K562 (cell line): ENCODE measurements around the gene RABGAP1L. TPM values are rescaled to one million over a fixed set of nuclear protein-coding genes. Genes with fewer than 3 reads are reported as not detected.
A peak's percentile ranks its signal among the peaks of the same experiment; 100 is the strongest.

Experiments
- ATAC-seq: fragments of 200-7000 bp; cut with Tn5 transposase; 3 replicates; pipeline ENCODE4 v1.9.1; 2020; ENCODE audit warnings: moderate library complexity
- BruUV-seq: library from RNA; stranded (reverse); fragments of 400-500 nt; replicated peaks from 2 replicates; lab custom pipeline; 2021; lab: Mats Ljungman, UMichigan
- CTCF ChIA-PET: fragments of 300-600 bp; formaldehyde crosslinking; extraction: SDS; loops from one replicate; lab custom pipeline; 2021; ENCODE audit warnings: low intra/inter-chr PET ratio; lab: Yijun Ruan, JAX
- POLR2A ChIA-PET: fragments of 300-600, 350-650 bp; sonication (Branson Sonifier 250); formaldehyde crosslinking; extraction: SDS; loops from one replicate; lab custom pipeline; 2021; ENCODE audit warnings: antibody characterized with exemption, inconsistent platforms; lab: Yijun Ruan, JAX
- DNase-seq, 4 experiments: peaks; one replicate each; pipeline versions ENCODE4 v3.0.0 to v3.0.0-alpha.2; 2011 to 2018; ENCODE audit warnings: low spot score in 3 of 4, mixed read lengths in 3 of 4; ENCODE audit errors: extremely low read depth in 1 of 4
- FAIRE-seq: peaks from 2 replicates; lab custom pipeline; 2011; peaks lifted over from hg19 to GRCh38; lab: Jason Lieb, UNC
- H2AFZ ChIP-seq: 2 replicates; pipeline ENCODE4 v1.6.0; 2011; ENCODE audit warnings: low read depth, low read length, control low read depth, inconsistent platforms
- H3K27ac ChIP-seq: fragments of 200-600 bp; 3 replicates; pipeline ENCODE4 v1.8.0; 2011; ENCODE audit warnings: low read depth, mild to moderate bottlenecking, control low read depth, inconsistent platforms, low read length, moderate library complexity, mixed read lengths; ENCODE audit errors: extremely low read depth
- H3K27me3 ChIP-seq, 2 experiments: fragments of 300-600 bp in 1 of 2; 2 replicates in 1 of 2; 3 replicates in 1 of 2; pipeline versions ENCODE4 v1.6.0 to v1.8.0; 2011; ENCODE audit warnings: inconsistent platforms in 2 of 2, low read length in 2 of 2, mild to moderate bottlenecking in 1 of 2, mixed read lengths in 1 of 2, moderate library complexity in 1 of 2; ENCODE audit not compliant: control insufficient read depth in 2 of 2, insufficient read depth in 2 of 2
- H3K36me3 ChIP-seq: fragments of 300-600 bp; 3 replicates; pipeline ENCODE4 v1.8.0; 2011; ENCODE audit warnings: mild to moderate bottlenecking, low read length, inconsistent platforms; ENCODE audit not compliant: control insufficient read depth, insufficient read depth
- H3K4me1 ChIP-seq, 2 experiments: fragments of 200-600 bp in 1 of 2; replicated peaks in 1 of 2; 2 replicates in 1 of 2; 3 replicates in 1 of 2; pipeline versions ENCODE4 v1.5.1 to v1.8.0; 2011; ENCODE audit warnings: inconsistent platforms in 2 of 2, low read length in 2 of 2, mild to moderate bottlenecking in 1 of 2, mixed read lengths in 1 of 2, moderate library complexity in 1 of 2; ENCODE audit not compliant: control insufficient read depth in 2 of 2, insufficient read depth in 2 of 2
- H3K4me2 ChIP-seq: 2 replicates; pipeline ENCODE4 v1.6.1; 2011; ENCODE audit warnings: low read length, control low read depth, inconsistent platforms, mixed read lengths; ENCODE audit not compliant: insufficient read depth
- H3K4me3 ChIP-seq: fragments of 200-600 bp; sonication (generic), shearing (Covaris generic); 2 replicates; pipeline ENCODE4 v1.5.1; 2016; ENCODE audit warnings: control low read depth, inconsistent platforms
- H3K79me2 ChIP-seq: fragments of 200-600 bp; 3 replicates; pipeline ENCODE4 v1.8.0; 2011; ENCODE audit warnings: low read length, inconsistent platforms; ENCODE audit not compliant: control insufficient read depth, insufficient read depth
- H3K9ac ChIP-seq, 2 experiments: 2 replicates each; pipeline versions ENCODE4 v1.6.0 to v1.6.1; 2011; ENCODE audit warnings: low read depth in 2 of 2, low read length in 2 of 2, control low read depth in 1 of 2, inconsistent platforms in 1 of 2, mild to moderate bottlenecking in 1 of 2, mixed read lengths in 1 of 2; ENCODE audit not compliant: insufficient read depth in 1 of 2
- H3K9me1 ChIP-seq: one replicate; pipeline ENCODE4 v1.6.0; 2011; ENCODE audit warnings: inconsistent platforms, mild to moderate bottlenecking, low read length, moderate library complexity; ENCODE audit not compliant: control insufficient read depth, insufficient read depth
- H3K9me3 ChIP-seq: replicated peaks from 2 replicates; pipeline ENCODE4 v1.5.1; 2011; ENCODE audit warnings: low read depth, low read length, inconsistent platforms; ENCODE audit not compliant: control insufficient read depth, insufficient read depth
- H4K20me1 ChIP-seq: replicated peaks from 2 replicates; pipeline ENCODE4 v1.6.1; 2011; ENCODE audit warnings: low read length, inconsistent platforms, mixed read lengths; ENCODE audit not compliant: control insufficient read depth, insufficient read depth
- CSDE1 ChIP-seq, 2 experiments: fragments of 450-650 bp; IDR thresholded peaks; 2 replicates each; pipeline ENCODE4 v1.6.1; 2016; ENCODE audit warnings: mild to moderate bottlenecking in 1 of 2
- ELF2 ChIP-seq: fragments of 250-450 bp; sonication (Bioruptor Pico); IDR thresholded peaks from 2 replicates; pipeline ENCODE4 v1.5.0; 2021; ENCODE audit warnings: mild to moderate bottlenecking
- FOXJ2 ChIP-seq: fragments of 200-800 bp; sonication (Bioruptor generic); IDR thresholded peaks from 2 replicates; pipeline ENCODE4 v1.6.1; 2016; ENCODE audit warnings: missing genetic modification characterization, missing compliant biosample characterization
- KLF13 ChIP-seq: fragments of 450-650 bp; IDR thresholded peaks from 2 replicates; pipeline ENCODE4 v1.6.1; 2016; ENCODE audit warnings: missing genetic modification characterization, low read depth, mild to moderate bottlenecking, missing compliant biosample characterization, moderate library complexity, borderline replicate concordance
- MEF2D ChIP-seq: conservative IDR thresholded peaks from 2 replicates; pipeline ENCODE4 v1.6.1; 2016; ENCODE audit warnings: low read depth, missing genetic modification characterization, missing compliant biosample characterization
- NFIC ChIP-seq: fragments of 450-650 bp; IDR thresholded peaks from 2 replicates; pipeline ENCODE4 v1.6.1; 2017; ENCODE audit warnings: mild to moderate bottlenecking, inconsistent platforms
- NFIX ChIP-seq: fragments of 250-450 bp; sonication (Bioruptor Pico); IDR thresholded peaks from 2 replicates; pipeline ENCODE4 v1.4.0; 2020; ENCODE audit warnings: low read depth, mild to moderate bottlenecking, moderate library complexity
- TAF9B ChIP-seq: fragments of 450-650 bp; IDR thresholded peaks from 2 replicates; pipeline ENCODE4 v1.6.1; 2018; ENCODE audit warnings: mild to moderate bottlenecking; ENCODE audit not compliant: partially characterized antibody
- ZNF584 ChIP-seq: fragments of 200-800 bp; sonication (Bioruptor generic); IDR thresholded peaks from 2 replicates; pipeline ENCODE4 v1.6.1; 2016; ENCODE audit warnings: low read depth, mild to moderate bottlenecking, missing genetic modification characterization, missing compliant biosample characterization
- WGBS: fragments of 100-300 bp; shearing (Covaris generic); methylation state at CpG from one replicate; pipeline ENCODE4 v1.1.6; 2016; ENCODE audit warnings: low coverage, mixed read lengths; ENCODE audit not compliant: insufficient coverage; ENCODE audit errors: missing lambda C conversion rate; 5-methylcytosine and 5-hydroxymethylcytosine counted together
- in situ Hi-C: fragments of 300-500 bp; cut with MboI; formaldehyde crosslinking; loops from 4 replicates; pipeline ENCODE4 v1.15.0; 2018; ENCODE audit warnings: inconsistent platforms, mixed read lengths
- intact Hi-C: fragments of 100-400 bp; cut with micrococcal nuclease; formaldehyde crosslinking; loops from 2 replicates; pipeline ENCODE4 v1.14.2; 2022
- polyA plus RNA-seq, 8 experiments: library from polyadenylated mRNA; depleted of rRNA in 4 of 8; stranded (reverse) in 5 of 8; unstranded in 3 of 8; fragments of >200 nt; fragmentation: Nextera tagmentation in 2 of 8; fragmentation: Illumina TruSeq in 1 of 8; extraction: Ambion mirVana in 2 of 8; extraction: Trizol in 1 of 8; gene quantifications; 2 replicates each; pipeline versions ENCODE4 v1.2.1 to v1.2.3, GENCODE V29; 2011 to 2014; ENCODE audit warnings: inconsistent platforms in 1 of 8, missing spikeins in 1 of 8
- total RNA-seq, 7 experiments: library from RNA; depleted of rRNA in 6 of 7; stranded (reverse); fragments of >200 nt in 6 of 7; fragmentation: Illumina TruSeq in 2 of 7; extraction: Trizol in 2 of 7; gene quantifications; 2 replicates each; pipeline versions ENCODE4 v1.2.1 to v1.2.3, GENCODE V29; 2011 to 2021; ENCODE audit warnings: low replicate concordance in 1 of 7

The RABGAP1L gene
- total and polyA plus RNA-seq, 9 of the 15 experiments (the other 6 are each of a cell fraction or from before 2014, with no cell fraction given), result 16.5 to 44.9 (median 26.7) TPM

GRCh38 chr1:174954671-174955669 lies 795.6 kb downstream of the RABGAP1L start:
- H3K27ac ChIP-seq, result peak overlapping the region; percentile 27; the same call in 1 of the 3 replicates
- BruUV-seq, result no TSS peak
- H4K20me1 ChIP-seq, result no peaks in the 10 kb centered on the region
- no peaks in the 10 kb centered on the region for H3K79me2 ChIP-seq
- peak; percentile 91 for TF ChIP-seq NFIC
- no peak for TF ChIP-seq KLF13
- TF ChIP-seq ELF2 (CRISPR knock-in tag), result 0 out of 2 replicates have a peak, but pooled peaks have one; percentile 20
- TF ChIP-seq MEF2D (tag), result peak; percentile 58; the same call in 1 of the 2 replicates
- TF ChIP-seq ZNF584 (CRISPR knock-in tag), result no peak
- TF ChIP-seq TAF9B, result no peak
- TF ChIP-seq FOXJ2 (tag), result peak; percentile 50; the same call in 1 of the 2 replicates
- peak; percentile 69 for TF ChIP-seq NFIX (CRISPR knock-in tag)
- no peak for TF ChIP-seq CSDE1 (IDR thresholded peaks at IDR 0.05)
- no peak for DNase-seq
- in situ Hi-C loops, result no loop called here
- FAIRE-seq, result no peak
- no peaks in the 10 kb centered on the region for H3K36me3 ChIP-seq
- peak; percentile 46 for ATAC-seq
- ChIA-PET POLR2A (interaction anchor here (0.7 to 2.7 kb wide), 7 partner anchors 9 to 172 kb away, joined by 3 to 12 read pairs (median 4); no protein-coding TSS in a partner anchor), CTCF (no interaction called here)
- intact Hi-C loops, result no loop called here
- peaks cover 0 to 25% of the 10 kb centered on the region in 2 experiments; a peak in 3 of 5 replicates for H3K4me1 ChIP-seq
- H3K4me3 ChIP-seq, result no peak overlapping the region
- H3K4me2 ChIP-seq, result no peak overlapping the region
- no peak overlapping the region for H2AFZ ChIP-seq
- no peaks in the 10 kb centered on the region for H3K9me1 ChIP-seq
- WGBS, result 35% methylated on average over 3 of the region's 3 CpGs
- no peaks in the 10 kb centered on the region for H3K27me3 ChIP-seq
- no peak overlapping the region for H3K9ac ChIP-seq
- no peaks in the 10 kb centered on the region for H3K9me3 ChIP-seq
